Adipocyte (in vitro differentiated cells): Measurements from ENCODE around the gene SLC41A3.
"Not testable (repeated sequence)": the region's sequence is repeated elsewhere in the genome, so short reads cannot be mapped to it uniquely, and the experiment has no call there.

Experiments used
- DNase-seq: peaks from one replicate; pipeline ENCODE4 v3.0.0-alpha.2; 2015; ENCODE audit warnings: low read depth
- H3K27me3 ChIP-seq: replicated peaks from 2 replicates; pipeline ENCODE4 v1.7.0; 2013; ENCODE audit warnings: mild to moderate bottlenecking, low read length, moderate library complexity; ENCODE audit not compliant: control insufficient read depth, insufficient read depth
- H3K36me3 ChIP-seq: 2 replicates; pipeline ENCODE4 v1.7.0; 2013; ENCODE audit warnings: low read length, mild to moderate bottlenecking, moderate library complexity; ENCODE audit not compliant: control insufficient read depth, insufficient read depth, severe bottlenecking
- H3K4me1 ChIP-seq: 2 replicates; pipeline ENCODE4 v1.7.0; 2013; ENCODE audit warnings: mild to moderate bottlenecking, low read length, moderate library complexity; ENCODE audit not compliant: control insufficient read depth, insufficient read depth
- H3K4me3 ChIP-seq: 2 replicates; pipeline ENCODE4 v1.7.0; 2013; ENCODE audit warnings: mild to moderate bottlenecking, low read length, moderate library complexity
- H3K9ac ChIP-seq: 2 replicates; pipeline ENCODE4 v1.7.0; 2013; ENCODE audit warnings: mild to moderate bottlenecking, low read length, moderate library complexity
- H3K9me3 ChIP-seq: 2 replicates; pipeline ENCODE4 v1.7.0; 2013; ENCODE audit warnings: mild to moderate bottlenecking, low read length, moderate library complexity; ENCODE audit not compliant: control insufficient read depth

Gene SLC41A3

GRCh38 chr3:125971997-125972944 lies 111.7 kb downstream of the SLC41A3 start:
- peak; percentile 64 for DNase-seq
- peak overlapping the region; percentile 5 for H3K9ac ChIP-seq
- H3K36me3 ChIP-seq, H3K9me3 ChIP-seq: not testable (repeated sequence)
- peaks cover 16% of the 10 kb centered on the region for H3K27me3 ChIP-seq
- H3K4me1 ChIP-seq: peaks cover 14% of the 10 kb centered on the region
- peak overlapping the region; percentile 71 for H3K4me3 ChIP-seq

- peaks cover 38% of the 10 kb centered on the region for H3K27me3 ChIP-seq
- H3K9ac ChIP-seq: not testable (repeated sequence)
These were observed 115.0 kb downstream of the SLC41A3 start, which contains the start of gene ROPN1B for GRCh38 chr3:125968701-125969592. ROPN1B (plus strand) TSS chr3:125969178; CDS start chr3:125972055, 2,877 bp downstream.

GRCh38 chr3:125968121-125968520 lies 115.8 kb downstream of the SLC41A3 start:
- H3K4me3 ChIP-seq, H3K36me3 ChIP-seq, DNase-seq, H3K4me1 ChIP-seq, H3K9ac ChIP-seq: not testable (repeated sequence)
- Histone ChIP-seq H3K9me3 (peaks cover 17% of the 10 kb centered on the region), H3K27me3 (peaks cover 44% of the 10 kb centered on the region)

More at GRCh38 chr3:125968701-125969592, 115.0 kb downstream of the SLC41A3 start, which contains the start of gene ROPN1B:
- H3K36me3 ChIP-seq, DNase-seq, H3K4me1 ChIP-seq, H3K4me3 ChIP-seq: not testable (repeated sequence)
- H3K9me3 ChIP-seq: peaks cover 11% of the 10 kb centered on the region

GRCh38 chr3:125967156-125967555 lies 116.8 kb downstream of the SLC41A3 start:
- Histone ChIP-seq H3K4me1 (peaks cover 2% of the 10 kb centered on the region), H3K9ac (no peak overlapping the region), H3K4me3 (no peak overlapping the region), H3K9me3 (peaks cover 17% of the 10 kb centered on the region), H3K36me3 (no peaks in the 10 kb centered on the region), H3K27me3 (peaks cover 46% of the 10 kb centered on the region)
- no peak for DNase-seq

GRCh38 chr3:125965505-125965904 lies 118.4 kb downstream of the SLC41A3 start:
- peaks cover 17% of the 10 kb centered on the region for H3K9me3 ChIP-seq
- no peaks in the 10 kb centered on the region for H3K4me1 ChIP-seq
- H3K9ac ChIP-seq: no peak overlapping the region
- no peak for DNase-seq
- peaks cover 38% of the 10 kb centered on the region for H3K27me3 ChIP-seq
- no peak overlapping the region for H3K4me3 ChIP-seq
- no peaks in the 10 kb centered on the region for H3K36me3 ChIP-seq

- H3K36me3 ChIP-seq, DNase-seq, H3K4me3 ChIP-seq, H3K4me1 ChIP-seq, H3K9ac ChIP-seq: not testable (repeated sequence)
- Histone ChIP-seq H3K27me3 (peaks cover 38% of the 10 kb centered on the region), H3K9me3 (peaks cover 17% of the 10 kb centered on the region)
These were observed 120.1 kb downstream of the SLC41A3 start for GRCh38 chr3:125963834-125964233.

GRCh38 chr3:125961289-125961589 lies 122.7 kb downstream of the SLC41A3 start:
- no peaks in the 10 kb centered on the region for H3K36me3 ChIP-seq
- H3K9ac ChIP-seq: no peak overlapping the region
- H3K9me3 ChIP-seq: peaks cover 17% of the 10 kb centered on the region
- peaks cover 32% of the 10 kb centered on the region for H3K27me3 ChIP-seq
- H3K4me1 ChIP-seq: no peaks in the 10 kb centered on the region
- no peak for DNase-seq
- no peak overlapping the region for H3K4me3 ChIP-seq

GRCh38 chr3:125960456-125961288 lies 123.3 kb downstream of the SLC41A3 start:
- H3K36me3 ChIP-seq: no peaks in the 10 kb centered on the region
- H3K4me3 ChIP-seq: no peak overlapping the region
- H3K27me3 ChIP-seq: peaks cover 32% of the 10 kb centered on the region
- DNase-seq: no peak
- peaks cover 17% of the 10 kb centered on the region for H3K9me3 ChIP-seq
- no peaks in the 10 kb centered on the region for H3K4me1 ChIP-seq
- H3K9ac ChIP-seq: no peak overlapping the region

GRCh38 chr3:125960066-125960424 lies 123.9 kb downstream of the SLC41A3 start:
- H3K27me3 ChIP-seq: peaks cover 32% of the 10 kb centered on the region
- no peak overlapping the region for H3K4me3 ChIP-seq

GRCh38 chr3:125959317-125960065 lies 124.4 kb downstream of the SLC41A3 start:
- no peaks in the 10 kb centered on the region for H3K4me1 ChIP-seq
- H3K36me3 ChIP-seq: no peaks in the 10 kb centered on the region
- H3K27me3 ChIP-seq: peaks cover 33% of the 10 kb centered on the region
- no peak for DNase-seq
- H3K9ac ChIP-seq: no peak overlapping the region
- H3K9me3 ChIP-seq: peaks cover 11% of the 10 kb centered on the region
- H3K4me3 ChIP-seq: no peak overlapping the region

More at GRCh38 chr3:125960066-125960424, 123.9 kb downstream of the SLC41A3 start:
- no peak for DNase-seq
- Histone ChIP-seq H3K4me1 (no peaks in the 10 kb centered on the region), H3K36me3 (no peaks in the 10 kb centered on the region), H3K9me3 (peaks cover 17% of the 10 kb centered on the region), H3K9ac (no peak overlapping the region)
